Loucy (cell line): Measurements from ENCODE around the gene ANGPT4.

Experiments
- H2AFZ ChIP-seq: fragments of 200-600 bp; sonication (generic); 2 replicates; pipeline ENCODE4 v1.6.0; 2016; ENCODE audit warnings: antibody characterized with exemption, mild to moderate bottlenecking, low read length, moderate library complexity
- H3F3A ChIP-seq: fragments of 200-600 bp; 2 replicates; pipeline ENCODE4 v1.6.0; 2016; ENCODE audit warnings: antibody characterized with exemption, low read depth, mild to moderate bottlenecking
- H3K27me3 ChIP-seq: fragments of 200-600 bp; sonication (generic); 2 replicates; pipeline ENCODE4 v1.6.1; 2014; ENCODE audit warnings: low read length, mild to moderate bottlenecking; ENCODE audit not compliant: insufficient read depth, poor library complexity, severe bottlenecking
- H3K36me3 ChIP-seq: fragments of 200-600 bp; sonication (generic); 2 replicates; pipeline ENCODE4 v1.6.1; 2016; ENCODE audit warnings: low read length; ENCODE audit not compliant: insufficient read depth
- H3K4me1 ChIP-seq: fragments of 200-600 bp; sonication (generic); 2 replicates; pipeline ENCODE4 v1.5.1; 2014; ENCODE audit warnings: low read length, mild to moderate bottlenecking; ENCODE audit not compliant: insufficient read depth, poor library complexity, severe bottlenecking
- H3K4me2 ChIP-seq: fragments of 200-600 bp; sonication (generic); 2 replicates; pipeline ENCODE4 v1.6.0; 2014; ENCODE audit warnings: antibody characterized with exemption, low read length, low read depth, mild to moderate bottlenecking; ENCODE audit not compliant: poor library complexity, severe bottlenecking
- H3K4me3 ChIP-seq: fragments of 200-600 bp; sonication (generic); 2 replicates; pipeline ENCODE4 v1.5.1; 2014; ENCODE audit warnings: low read length, mild to moderate bottlenecking, mixed read lengths; ENCODE audit not compliant: poor library complexity, severe bottlenecking
- H3K79me2 ChIP-seq: fragments of 200-600 bp; sonication (generic); 2 replicates; pipeline ENCODE4 v1.6.1; 2014; ENCODE audit warnings: low read length; ENCODE audit not compliant: insufficient read depth
- H3K9ac ChIP-seq: fragments of 200-600 bp; sonication (generic); 2 replicates; pipeline ENCODE4 v1.6.0; 2014; ENCODE audit warnings: mild to moderate bottlenecking, low read depth, low read length, moderate library complexity; ENCODE audit not compliant: poor library complexity, severe bottlenecking
- H3K9me2 ChIP-seq: fragments of 200-600 bp; sonication (generic); replicated peaks from 2 replicates; pipeline ENCODE4 v1.6.1; 2016; ENCODE audit warnings: low read depth, low read length, mixed read lengths
- H3K9me3 ChIP-seq: fragments of 200-600 bp; sonication (generic); 2 replicates; pipeline ENCODE4 v1.6.1; 2014; ENCODE audit warnings: mild to moderate bottlenecking, antibody characterized with exemption, low read length, low read depth; ENCODE audit not compliant: insufficient read depth
- H4K20me1 ChIP-seq: fragments of 200-600 bp; sonication (generic); 2 replicates; pipeline ENCODE4 v1.6.0; 2014; ENCODE audit warnings: antibody characterized with exemption, low read length, mild to moderate bottlenecking; ENCODE audit not compliant: insufficient read depth, poor library complexity, severe bottlenecking
- CTCF ChIP-seq: fragments of 200-600 bp; sonication (generic); conservative IDR thresholded peaks from 2 replicates; pipeline ENCODE4 v1.5.1; 2014; ENCODE audit warnings: mild to moderate bottlenecking, antibody characterized with exemption, low read length
- EZH2phosphoT487 ChIP-seq: fragments of 200-600 bp; IDR thresholded peaks from 2 replicates; pipeline ENCODE4 v1.6.1; 2018; ENCODE audit warnings: antibody characterized with exemption, mild to moderate bottlenecking, moderate library complexity, borderline replicate concordance

ANGPT4 gene

DNA sequence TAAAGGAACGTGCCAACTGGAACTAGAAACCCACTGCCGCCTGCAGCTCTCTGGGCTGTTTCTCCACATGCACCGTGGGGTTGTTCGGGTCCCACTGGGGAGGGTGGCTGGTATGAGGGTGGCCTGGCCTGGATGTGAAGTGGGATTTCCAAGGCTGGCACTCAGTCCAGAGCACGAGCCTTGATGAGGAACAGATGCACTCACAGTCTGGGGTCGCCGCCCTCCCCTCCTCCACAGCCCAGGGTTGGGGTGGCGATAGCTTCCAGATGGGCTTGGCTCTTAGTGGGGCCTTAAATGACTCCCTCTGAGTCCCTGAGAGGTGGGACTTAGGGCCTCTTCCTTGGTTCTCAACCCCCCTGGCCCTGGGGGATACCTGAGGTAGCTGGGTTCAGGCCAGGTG is 30.7 kb upstream of the ANGPT4 start:
- no peak overlapping the region for H2AFZ ChIP-seq
- no peak overlapping the region for H3K4me2 ChIP-seq
- H3K79me2 ChIP-seq: no peaks in the 10 kb centered on the region
- no peaks in the 10 kb centered on the region for H3F3A ChIP-seq
- H3K4me3 ChIP-seq: no peak overlapping the region
- no peaks in the 10 kb centered on the region for H3K4me1 ChIP-seq
- no peaks in the 10 kb centered on the region for H3K27me3 ChIP-seq
- H4K20me1 ChIP-seq: no peaks in the 10 kb centered on the region
- no peak overlapping the region for H3K9ac ChIP-seq
- H3K36me3 ChIP-seq: no peaks in the 10 kb centered on the region
- no peaks in the 10 kb centered on the region for H3K9me3 ChIP-seq
- H3K9me2 ChIP-seq: no peaks in the 10 kb centered on the region
- no peak for TF ChIP-seq EZH2phosphoT487
- TF ChIP-seq CTCF: no peak

DNA sequence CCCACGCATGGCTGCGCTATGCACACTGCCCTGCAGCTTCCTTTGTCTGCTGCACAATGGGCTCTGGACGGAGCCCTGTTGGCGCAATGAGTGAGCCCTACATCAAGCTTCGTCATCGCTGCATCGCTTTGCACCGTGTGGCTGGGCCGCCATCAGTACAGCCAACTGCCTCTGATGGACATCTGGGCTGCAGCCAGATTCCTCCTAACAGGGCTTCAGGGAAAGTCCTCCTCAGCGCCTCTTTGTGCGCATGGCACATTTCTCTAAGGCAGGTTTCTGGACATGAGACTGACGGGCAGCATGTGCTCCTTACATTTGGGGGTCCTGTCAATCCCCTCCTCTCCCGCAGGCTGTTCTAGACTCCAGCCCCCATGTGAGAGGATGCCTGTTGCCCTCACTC is 29.7 kb upstream of the ANGPT4 start:
- H3K27me3 ChIP-seq: no peaks in the 10 kb centered on the region
- H3F3A ChIP-seq: no peaks in the 10 kb centered on the region
- H3K9me2 ChIP-seq: no peaks in the 10 kb centered on the region
- no peaks in the 10 kb centered on the region for H3K4me1 ChIP-seq
- H3K4me3 ChIP-seq: no peak overlapping the region
- H3K79me2 ChIP-seq: no peaks in the 10 kb centered on the region
- no peaks in the 10 kb centered on the region for H4K20me1 ChIP-seq
- H3K4me2 ChIP-seq: no peak overlapping the region
- no peak overlapping the region for H3K9ac ChIP-seq
- H3K9me3 ChIP-seq: no peaks in the 10 kb centered on the region
- no peak overlapping the region for H2AFZ ChIP-seq
- H3K36me3 ChIP-seq: no peaks in the 10 kb centered on the region
- no peak for TF ChIP-seq EZH2phosphoT487
- no peak for TF ChIP-seq CTCF

GRCh38 chr20:944774-945410 is 28.8 kb upstream of the ANGPT4 start:
- Histone ChIP-seq H3K4me3 (no peak overlapping the region), H3K9ac (no peak overlapping the region), H3F3A (no peaks in the 10 kb centered on the region), H3K36me3 (no peaks in the 10 kb centered on the region), H3K9me2 (no peaks in the 10 kb centered on the region), H3K4me1 (no peaks in the 10 kb centered on the region), H3K4me2 (no peak overlapping the region), H3K79me2 (no peaks in the 10 kb centered on the region), H3K9me3 (no peaks in the 10 kb centered on the region), H3K27me3 (no peaks in the 10 kb centered on the region), H2AFZ (no peak overlapping the region), H4K20me1 (no peaks in the 10 kb centered on the region)
- TF ChIP-seq CTCF (no peak), EZH2phosphoT487 (no peak)
